ENCODE results near the gene GPBP1L1. TPM values are rescaled to one million over a fixed set of nuclear protein-coding genes. Genes with fewer than 3 reads are reported as not detected.
A peak's percentile ranks its signal among the peaks of the same experiment; 100 is the strongest.

The GPBP1L1 gene
- total and polyA plus RNA-seq, 2 experiments from 2014 or later, result 69.3 to 85.6 TPM

- peak; percentile 15 for DNase-seq
- 80% methylated on average over 4 of the region's 4 CpGs for WGBS, 2 experiments (ENCODE audit: low coverage in 1 of 2, low lambda C conversion rate in 2 of 2, missing lambda C conversion rate in 2 of 2)
These were observed 99.6 kb downstream of the GPBP1L1 start for GRCh38 chr1:45586769-45587168.

GRCh38 chr1:45585496-45586075, 100.7 kb downstream of the GPBP1L1 start:
- peak overlapping the region; percentile 98 for H3K4me3 ChIP-seq
- TF ChIP-seq EZH2phosphoT487 (IDR thresholded peaks at IDR 0.05; ENCODE audit: insufficient read depth, low read depth), result no peak
- no peak for TF ChIP-seq EZH2 (IDR thresholded peaks at IDR 0.05; ENCODE audit: insufficient read depth, poor library complexity, severe bottlenecking)
- peaks cover 60% of the 10 kb centered on the region for H3K79me2 ChIP-seq (ENCODE audit: insufficient read depth)
- in situ Hi-C loops (cut with MboI), result no loop called here
- H4K20me1 ChIP-seq (ENCODE audit: insufficient read depth), result no peaks in the 10 kb centered on the region
- peak overlapping the region; percentile 89 for H3K4me2 ChIP-seq (ENCODE audit: unreplicated experiment)
- no peaks in the 10 kb centered on the region for H3K9me2 ChIP-seq (ENCODE audit: insufficient read depth)
- H3K9ac ChIP-seq, result peak overlapping the region; percentile 85
- 36 to 40% methylated on average over 7 of the region's 7 CpGs for WGBS, 2 experiments (ENCODE audit: low coverage in 1 of 2, low lambda C conversion rate in 2 of 2, missing lambda C conversion rate in 2 of 2)
- H3K9me3 ChIP-seq (ENCODE audit: low read depth), result no peaks in the 10 kb centered on the region
- H2AFZ ChIP-seq, result peak overlapping the region; percentile 100; the same call in 1 of the 2 replicates
- peaks cover 12% of the 10 kb centered on the region for H3F3A ChIP-seq (ENCODE audit: insufficient read depth)
- H3K4me1 ChIP-seq (ENCODE audit: insufficient read depth), result peaks cover 16% of the 10 kb centered on the region
- H3K36me3 ChIP-seq (ENCODE audit: low read depth), result no peaks in the 10 kb centered on the region
- H3K27ac ChIP-seq, result peak overlapping the region; percentile 81
- no peak for DNase-seq
- H3K27me3 ChIP-seq (replicated peaks; ENCODE audit: insufficient read depth), result no peaks in the 10 kb centered on the region

More at GRCh38 chr1:45586769-45587168, 99.6 kb downstream of the GPBP1L1 start:
- TF ChIP-seq EZH2 (IDR thresholded peaks at IDR 0.05; ENCODE audit: insufficient read depth, poor library complexity, severe bottlenecking) (no peak), EZH2phosphoT487 (IDR thresholded peaks at IDR 0.05; ENCODE audit: insufficient read depth, low read depth) (no peak)
- peak overlapping the region; percentile 98 for H3K4me3 ChIP-seq
- in situ Hi-C loops (cut with MboI), result no loop called here
- H3K9me2 ChIP-seq (ENCODE audit: insufficient read depth), result no peaks in the 10 kb centered on the region
- H3K4me2 ChIP-seq (ENCODE audit: unreplicated experiment), result peak overlapping the region; percentile 55
- no peaks in the 10 kb centered on the region for H4K20me1 ChIP-seq (ENCODE audit: insufficient read depth)
- H3K36me3 ChIP-seq (ENCODE audit: low read depth), result no peaks in the 10 kb centered on the region
- no peaks in the 10 kb centered on the region for H3K27me3 ChIP-seq (replicated peaks; ENCODE audit: insufficient read depth)
- no peaks in the 10 kb centered on the region for H3K9me3 ChIP-seq (ENCODE audit: low read depth)
- peak overlapping the region; percentile 85 for H3K9ac ChIP-seq
- H3K27ac ChIP-seq, result 0 out of 2 replicates have a peak overlapping the region, but pooled peaks have one; percentile 7
- H3K4me1 ChIP-seq (ENCODE audit: insufficient read depth), result peaks cover 16% of the 10 kb centered on the region
- H3K79me2 ChIP-seq (ENCODE audit: insufficient read depth), result peaks cover 72% of the 10 kb centered on the region
- H2AFZ ChIP-seq, result peak overlapping the region; percentile 57
- H3F3A ChIP-seq (ENCODE audit: insufficient read depth), result peaks cover 12% of the 10 kb centered on the region

- Histone ChIP-seq H3F3A (ENCODE audit: insufficient read depth) (peaks cover 12% of the 10 kb centered on the region), H2AFZ (peak overlapping the region; percentile 100), H3K4me3 (peak overlapping the region; percentile 98), H3K4me2 (ENCODE audit: unreplicated experiment) (peak overlapping the region; percentile 89), H3K4me1 (ENCODE audit: insufficient read depth) (peaks cover 16% of the 10 kb centered on the region), H3K79me2 (ENCODE audit: insufficient read depth) (peaks cover 55% of the 10 kb centered on the region), H3K27me3 (replicated peaks; ENCODE audit: insufficient read depth) (no peaks in the 10 kb centered on the region), H3K36me3 (ENCODE audit: low read depth) (no peaks in the 10 kb centered on the region), H3K9ac (peak overlapping the region; percentile 85), H4K20me1 (ENCODE audit: insufficient read depth) (no peaks in the 10 kb centered on the region), H3K27ac (peak overlapping the region; percentile 81), H3K9me2 (ENCODE audit: insufficient read depth) (no peaks in the 10 kb centered on the region), H3K9me3 (ENCODE audit: low read depth) (no peaks in the 10 kb centered on the region)
- no peak for TF ChIP-seq EZH2 (IDR thresholded peaks at IDR 0.05; ENCODE audit: insufficient read depth, poor library complexity, severe bottlenecking)
- no peak for TF ChIP-seq EZH2phosphoT487 (IDR thresholded peaks at IDR 0.05; ENCODE audit: insufficient read depth, low read depth)
- DNase-seq, result no peak
- 1 to 3% methylated on average over 5 of the region's 5 CpGs for WGBS, 2 experiments (ENCODE audit: low coverage in 1 of 2, low lambda C conversion rate in 2 of 2, missing lambda C conversion rate in 2 of 2)
- in situ Hi-C loops (cut with MboI), result no loop called here
These were observed 101.3 kb downstream of the GPBP1L1 start for GRCh38 chr1:45585110-45585426.

- in situ Hi-C loops (cut with MboI), result no loop called here
- peaks cover 12% of the 10 kb centered on the region for H3F3A ChIP-seq (ENCODE audit: insufficient read depth)
- no peaks in the 10 kb centered on the region for H3K9me3 ChIP-seq (ENCODE audit: low read depth)
- no peaks in the 10 kb centered on the region for H3K27me3 ChIP-seq (replicated peaks; ENCODE audit: insufficient read depth)
- H3K4me2 ChIP-seq (ENCODE audit: unreplicated experiment), result peak overlapping the region; percentile 97
- TF ChIP-seq EZH2 (IDR thresholded peaks at IDR 0.05; ENCODE audit: insufficient read depth, poor library complexity, severe bottlenecking), result no peak
- TF ChIP-seq EZH2phosphoT487 (IDR thresholded peaks at IDR 0.05; ENCODE audit: insufficient read depth, low read depth), result no peak
- DNase-seq, result peak; percentile 96
- peak overlapping the region; percentile 85 for H3K9ac ChIP-seq
- peaks cover 16% of the 10 kb centered on the region for H3K4me1 ChIP-seq (ENCODE audit: insufficient read depth)
- H3K27ac ChIP-seq, result peak overlapping the region; percentile 81
- H3K4me3 ChIP-seq, result peak overlapping the region; percentile 98
- peak overlapping the region; percentile 100 for H2AFZ ChIP-seq
- WGBS, 2 experiments (ENCODE audit: low coverage in 1 of 2, low lambda C conversion rate in 2 of 2, missing lambda C conversion rate in 2 of 2), result 0 to 1% methylated on average over 25 to 58 of the region's 59 CpGs
- H3K36me3 ChIP-seq (ENCODE audit: low read depth), result no peaks in the 10 kb centered on the region
- H3K9me2 ChIP-seq (ENCODE audit: insufficient read depth), result no peaks in the 10 kb centered on the region
- H4K20me1 ChIP-seq (ENCODE audit: insufficient read depth), result no peaks in the 10 kb centered on the region
- H3K79me2 ChIP-seq (ENCODE audit: insufficient read depth), result peaks cover 49% of the 10 kb centered on the region
These were observed 101.8 kb downstream of the GPBP1L1 start for GRCh38 chr1:45584351-45585109.

All from GM23248 (cell line).